ENCODE data around the gene TTC33.

Gene TTC33

DNA sequence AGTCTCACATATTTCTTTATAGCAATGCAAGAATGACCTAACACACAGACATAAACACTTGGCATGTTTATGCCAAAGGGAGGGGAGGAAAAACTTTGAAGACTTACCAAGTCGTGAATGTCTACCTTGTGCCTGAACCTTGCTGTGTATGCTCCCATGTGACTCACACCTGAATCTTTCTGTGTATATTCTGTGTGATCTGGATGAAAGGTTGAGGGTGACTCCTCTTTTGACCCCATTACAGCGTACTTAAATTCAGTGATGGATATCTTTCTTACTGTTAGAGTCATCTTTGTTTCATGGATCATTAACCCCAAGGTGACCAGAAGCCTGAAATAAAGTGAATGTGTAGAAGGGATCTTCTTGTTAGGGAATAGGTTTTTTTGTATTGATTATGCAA lies 129.0 kb downstream of the TTC33 start:
- DNase-seq (ENCODE audit: low spot score) (no peak), ATAC-seq (ENCODE audit: low read depth) (no peak)
- Histone ChIP-seq H3K36me3 (ENCODE audit: low read depth) (no peaks in the 10 kb centered on the region), H3K4me1 (ENCODE audit: insufficient read depth, poor library complexity, severe bottlenecking) (no peaks in the 10 kb centered on the region), H3K27me3 (ENCODE audit: insufficient read depth, poor library complexity, severe bottlenecking) (no peaks in the 10 kb centered on the region), H3K9me3 (ENCODE audit: severe bottlenecking) (no peaks in the 10 kb centered on the region), H3K4me3 (ENCODE audit: severe bottlenecking) (no peak overlapping the region), H3K27ac (ENCODE audit: poor library complexity, severe bottlenecking) (no peak overlapping the region)
- TF ChIP-seq, protein P1, sequence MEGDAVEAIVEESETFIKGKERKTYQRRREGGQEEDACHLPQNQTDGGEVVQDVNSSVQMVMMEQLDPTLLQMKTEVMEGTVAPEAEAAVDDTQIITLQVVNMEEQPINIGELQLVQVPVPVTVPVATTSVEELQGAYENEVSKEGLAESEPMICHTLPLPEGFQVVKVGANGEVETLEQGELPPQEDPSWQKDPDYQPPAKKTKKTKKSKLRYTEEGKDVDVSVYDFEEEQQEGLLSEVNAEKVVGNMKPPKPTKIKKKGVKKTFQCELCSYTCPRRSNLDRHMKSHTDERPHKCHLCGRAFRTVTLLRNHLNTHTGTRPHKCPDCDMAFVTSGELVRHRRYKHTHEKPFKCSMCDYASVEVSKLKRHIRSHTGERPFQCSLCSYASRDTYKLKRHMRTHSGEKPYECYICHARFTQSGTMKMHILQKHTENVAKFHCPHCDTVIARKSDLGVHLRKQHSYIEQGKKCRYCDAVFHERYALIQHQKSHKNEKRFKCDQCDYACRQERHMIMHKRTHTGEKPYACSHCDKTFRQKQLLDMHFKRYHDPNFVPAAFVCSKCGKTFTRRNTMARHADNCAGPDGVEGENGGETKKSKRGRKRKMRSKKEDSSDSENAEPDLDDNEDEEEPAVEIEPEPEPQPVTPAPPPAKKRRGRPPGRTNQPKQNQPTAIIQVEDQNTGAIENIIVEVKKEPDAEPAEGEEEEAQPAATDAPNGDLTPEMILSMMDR (IDR thresholded peaks at IDR 0.05; ENCODE audit: poor library complexity, severe bottlenecking): no peak

DNA sequence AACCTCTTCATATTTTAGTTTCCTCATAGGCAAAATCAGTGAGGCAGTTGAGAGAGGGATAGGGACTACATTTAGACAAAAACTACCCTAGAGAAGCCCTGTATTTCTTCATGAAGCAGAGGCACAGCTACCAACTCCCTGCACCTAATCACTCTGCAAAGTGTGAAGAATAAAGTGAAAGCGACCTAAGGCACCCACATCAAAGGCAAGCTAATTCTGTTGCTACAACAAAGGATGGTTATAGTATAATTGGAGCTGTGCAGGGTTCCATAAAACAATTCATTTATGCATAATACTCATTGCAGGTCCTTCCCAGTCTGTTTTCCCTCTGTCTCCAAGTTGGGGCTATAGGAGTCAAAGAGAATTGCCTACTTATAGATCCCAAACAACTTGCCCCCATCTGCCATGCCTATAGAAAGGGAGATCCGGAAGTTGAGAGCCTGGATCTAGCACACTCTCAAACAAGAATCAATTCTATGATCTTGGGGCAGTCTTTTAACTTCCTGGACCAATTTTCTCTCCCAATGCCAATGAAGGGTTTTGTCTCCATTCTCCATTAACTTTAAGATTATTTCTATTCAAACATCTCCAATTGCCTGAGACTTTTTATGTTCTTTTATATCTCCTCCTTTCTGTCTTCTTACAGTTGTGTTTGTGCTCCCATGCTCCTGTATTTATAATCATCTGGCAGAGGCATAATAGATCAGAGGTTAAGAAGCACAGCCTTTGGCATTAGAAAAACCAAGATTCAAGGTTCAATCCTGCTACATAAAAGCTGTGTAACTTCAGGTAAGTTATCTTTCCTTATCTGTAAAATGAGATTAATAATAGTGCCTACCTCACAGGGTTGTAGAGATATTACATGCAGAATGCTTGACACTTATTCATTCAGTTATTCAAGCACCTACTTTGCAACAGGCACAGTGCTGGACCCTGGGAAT lies 132.0 kb downstream of the TTC33 start:
- Histone ChIP-seq H3K27ac (ENCODE audit: poor library complexity, severe bottlenecking) (no peak overlapping the region), H3K9me3 (ENCODE audit: severe bottlenecking) (no peaks in the 10 kb centered on the region), H3K27me3 (ENCODE audit: insufficient read depth, poor library complexity, severe bottlenecking) (no peaks in the 10 kb centered on the region), H3K36me3 (ENCODE audit: low read depth) (no peaks in the 10 kb centered on the region), H3K4me3 (ENCODE audit: severe bottlenecking) (no peak overlapping the region), H3K4me1 (ENCODE audit: insufficient read depth, poor library complexity, severe bottlenecking) (peaks cover 12% of the 10 kb centered on the region)
- no peak for DNase-seq (ENCODE audit: low spot score)
- TF ChIP-seq, protein P1 (IDR thresholded peaks at IDR 0.05; ENCODE audit: poor library complexity, severe bottlenecking): no peak
- ATAC-seq (ENCODE audit: low read depth): no peak

DNA sequence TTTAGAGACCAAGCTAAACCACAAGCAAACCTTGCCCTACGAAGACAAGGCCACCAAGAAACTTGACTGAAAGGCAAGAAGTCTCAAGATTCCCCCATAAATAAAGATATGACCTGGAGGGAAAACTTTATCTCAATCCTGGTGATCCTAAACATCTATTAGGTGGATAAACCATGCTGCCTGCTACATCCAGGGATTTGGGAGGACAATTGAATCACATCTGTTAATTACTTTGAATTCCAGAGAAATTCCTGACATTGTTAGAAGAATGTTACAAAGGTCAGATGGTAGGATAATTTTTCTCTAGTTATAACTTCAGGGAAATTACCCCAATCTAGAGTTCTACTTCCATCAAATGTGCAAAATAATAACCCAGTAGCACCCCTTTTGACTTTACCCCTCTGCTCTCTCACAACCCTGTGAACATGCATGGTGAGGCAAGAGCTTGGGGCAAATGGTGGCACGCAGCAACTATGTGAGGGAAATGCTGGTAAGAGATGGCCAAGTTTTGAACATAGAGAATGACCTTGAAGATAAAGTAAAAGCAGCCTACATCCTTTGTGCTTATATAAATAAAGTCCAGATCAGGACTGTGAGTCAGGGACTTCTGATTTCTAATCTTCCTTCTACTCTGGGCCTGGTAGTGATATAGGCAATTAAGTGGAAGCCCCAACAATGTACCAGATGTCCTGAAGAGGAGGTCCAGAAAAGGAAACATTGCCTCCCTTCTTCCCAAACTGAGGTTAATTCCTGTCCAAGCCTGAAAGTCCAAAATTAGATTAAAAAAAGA lies 133.1 kb downstream of the TTC33 start:
- no peaks in the 10 kb centered on the region for H3K36me3 ChIP-seq (ENCODE audit: low read depth)
- no peaks in the 10 kb centered on the region for H3K9me3 ChIP-seq (ENCODE audit: severe bottlenecking)
- H3K4me1 ChIP-seq (ENCODE audit: insufficient read depth, poor library complexity, severe bottlenecking): peaks cover 12% of the 10 kb centered on the region
- H3K27me3 ChIP-seq (ENCODE audit: insufficient read depth, poor library complexity, severe bottlenecking): no peaks in the 10 kb centered on the region
- no peak overlapping the region for H3K27ac ChIP-seq (ENCODE audit: poor library complexity, severe bottlenecking)
- TF ChIP-seq, protein P1 (IDR thresholded peaks at IDR 0.05; ENCODE audit: poor library complexity, severe bottlenecking): no peak
- ATAC-seq (ENCODE audit: low read depth): no peak
- DNase-seq (ENCODE audit: low spot score): no peak
- H3K4me3 ChIP-seq (ENCODE audit: severe bottlenecking): no peak overlapping the region

DNA sequence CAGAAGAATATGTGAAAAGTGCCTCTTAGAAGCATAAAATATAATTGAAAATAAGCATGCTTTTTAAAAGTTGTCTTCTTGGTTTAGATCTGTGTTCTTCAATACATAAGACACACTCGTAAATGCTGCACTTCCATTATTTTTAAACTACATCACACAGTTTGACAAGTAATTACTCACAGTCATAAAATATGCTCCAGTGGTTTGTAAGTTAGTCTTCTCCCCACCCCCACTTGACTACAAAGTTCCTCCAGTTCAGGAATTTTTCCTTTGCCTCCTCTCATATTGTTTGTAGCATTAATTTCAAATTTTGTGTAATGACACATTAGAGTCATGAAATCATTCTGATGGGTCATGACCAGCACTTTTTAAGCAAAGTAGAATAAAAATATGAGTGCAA lies 136.3 kb downstream of the TTC33 start:
- DNase-seq (ENCODE audit: low spot score) (no peak), ATAC-seq (ENCODE audit: low read depth) (peak; percentile 57; the same call in 2 of the 3 replicates)
- TF ChIP-seq, protein P1 (IDR thresholded peaks at IDR 0.05; ENCODE audit: poor library complexity, severe bottlenecking): no peak
- no peak overlapping the region for H3K4me3 ChIP-seq (ENCODE audit: severe bottlenecking)
- peaks cover 28% of the 10 kb centered on the region for H3K4me1 ChIP-seq (ENCODE audit: insufficient read depth, poor library complexity, severe bottlenecking)
- H3K27ac ChIP-seq (ENCODE audit: poor library complexity, severe bottlenecking): no peak overlapping the region
- no peaks in the 10 kb centered on the region for H3K27me3 ChIP-seq (ENCODE audit: insufficient read depth, poor library complexity, severe bottlenecking)
- no peaks in the 10 kb centered on the region for H3K36me3 ChIP-seq (ENCODE audit: low read depth)
- H3K9me3 ChIP-seq (ENCODE audit: severe bottlenecking): no peaks in the 10 kb centered on the region

All from RWPE2 (cell line).